Forelimb muscle (tissue), 1 donor: ENCODE measurements around the gene TRIP4. TPM values are rescaled to one million over a fixed set of nuclear protein-coding genes. Genes with fewer than 3 reads are reported as not detected.
"Not testable (repeated sequence)": the region's sequence is repeated elsewhere in the genome, so short reads cannot be mapped to it uniquely, and the experiment has no call there.

Experiments used
- DNase-seq: peaks from one replicate; pipeline ENCODE4 v3.0.0-alpha.2; 2013; ENCODE audit warnings: low read depth
- polyA plus RNA-seq: library from polyadenylated mRNA; unstranded; fragments of 120-200 nt; gene quantifications from one replicate; pipeline ENCODE4 v1.2.1, GENCODE V29; 2013; ENCODE audit not compliant: insufficient read length

Gene TRIP4
- polyA plus RNA-seq, 1 donor, result 24.3 TPM

DNA sequence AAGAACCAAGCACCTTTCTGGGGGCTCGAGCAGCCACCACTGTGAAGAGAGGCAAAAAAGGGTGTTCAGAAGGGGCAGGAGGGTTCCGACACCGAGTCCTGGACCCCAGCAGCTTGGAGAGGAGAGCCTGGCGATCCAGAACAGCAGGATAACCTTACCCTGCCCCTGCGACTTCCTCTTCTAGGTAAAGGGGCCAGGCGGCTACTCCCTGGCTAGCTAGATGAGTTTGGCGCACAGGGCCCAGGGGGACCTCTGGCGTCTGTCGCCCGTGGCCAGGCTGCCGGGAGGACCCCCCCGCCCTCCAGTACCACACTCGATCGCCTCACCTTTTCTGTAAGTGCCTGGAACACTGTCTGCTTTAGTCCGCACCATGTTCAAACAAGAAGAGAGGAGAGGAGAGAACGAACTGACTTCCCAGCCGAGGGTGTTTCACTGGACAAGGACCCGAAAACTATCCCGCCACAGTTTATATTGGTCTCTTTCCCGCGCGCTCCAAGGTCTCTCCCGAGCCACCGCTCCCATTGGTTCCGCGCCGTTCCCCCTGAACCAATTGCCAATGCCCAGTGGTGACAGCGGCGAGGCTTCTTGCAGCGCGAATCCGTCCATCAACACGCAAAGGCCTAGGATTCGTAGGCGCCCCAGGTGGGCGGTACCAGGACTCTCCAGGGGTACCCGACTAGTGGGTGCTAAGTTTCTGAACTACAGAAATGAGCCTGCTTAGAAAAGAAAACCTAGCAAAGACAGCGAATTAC is 6.5 kb upstream of the TRIP4 start, which contains the start of gene PCLAF:
PCLAF (minus strand) TSS at position 442 of the 752 bp plus-strand sequence; CDS start at position 372, 70 bp downstream.
- peak; percentile 95 for DNase-seq

DNA sequence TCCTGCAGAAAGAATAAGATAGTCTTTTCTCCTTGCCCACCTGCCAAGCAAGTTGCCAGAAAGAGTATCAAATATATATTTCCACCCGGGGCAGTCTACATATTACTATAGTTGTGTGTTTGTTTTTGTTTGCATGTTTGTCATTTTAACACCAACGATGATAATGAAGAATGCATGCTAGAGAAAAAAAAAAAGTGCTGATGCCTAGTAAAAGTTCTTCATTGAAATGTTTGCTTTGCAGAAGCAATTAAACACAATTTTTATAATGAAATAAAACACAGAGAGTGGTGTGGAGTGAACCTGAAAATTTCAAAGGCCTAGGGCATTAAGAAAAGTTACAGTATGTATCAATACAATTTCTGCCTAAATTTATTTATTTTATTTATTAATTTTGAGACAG is 3.9 kb upstream of the TRIP4 start:
- no peak for DNase-seq

DNA sequence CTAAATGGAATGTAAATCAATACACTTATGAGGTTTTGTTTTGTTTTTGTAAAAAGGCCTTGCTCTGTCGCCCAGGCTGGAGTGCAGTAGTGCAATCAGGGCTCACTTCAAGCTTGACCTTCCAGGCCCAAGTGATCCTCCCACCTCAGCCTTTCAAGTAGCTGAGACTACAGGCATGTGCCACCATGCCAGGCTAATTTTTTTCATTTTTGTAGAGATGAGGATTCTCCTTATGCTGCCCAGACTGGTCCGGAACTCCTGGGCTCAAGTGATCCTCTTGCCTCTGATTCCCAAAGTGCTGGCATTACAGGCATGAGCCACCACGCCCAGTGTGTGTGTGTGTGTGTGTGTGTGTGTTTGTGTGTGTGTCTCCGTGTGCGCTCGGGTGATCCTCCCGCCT is 1.3 kb upstream of the TRIP4 start:
- no peak for DNase-seq

DNA sequence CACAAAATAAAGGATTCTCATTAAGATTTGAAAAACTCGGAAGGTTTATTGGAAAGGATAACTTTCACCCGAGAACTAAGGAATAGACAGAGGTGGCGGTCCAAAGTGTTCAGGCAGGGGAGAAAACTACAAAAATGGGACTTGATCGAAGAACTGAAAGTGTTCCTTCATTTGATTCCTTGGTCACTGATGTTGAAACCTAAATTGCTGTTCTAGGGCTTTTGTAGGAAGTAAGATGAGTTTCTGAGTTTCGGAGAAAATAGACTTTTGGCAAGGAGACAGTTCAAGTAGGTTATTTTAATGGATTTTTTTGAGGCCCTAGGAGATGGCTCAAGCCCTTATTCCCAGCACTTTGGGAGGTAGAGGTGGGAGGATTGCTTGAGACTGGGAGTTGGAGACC is 1.4 kb downstream of the TRIP4 start:
- DNase-seq, result no peak

DNA sequence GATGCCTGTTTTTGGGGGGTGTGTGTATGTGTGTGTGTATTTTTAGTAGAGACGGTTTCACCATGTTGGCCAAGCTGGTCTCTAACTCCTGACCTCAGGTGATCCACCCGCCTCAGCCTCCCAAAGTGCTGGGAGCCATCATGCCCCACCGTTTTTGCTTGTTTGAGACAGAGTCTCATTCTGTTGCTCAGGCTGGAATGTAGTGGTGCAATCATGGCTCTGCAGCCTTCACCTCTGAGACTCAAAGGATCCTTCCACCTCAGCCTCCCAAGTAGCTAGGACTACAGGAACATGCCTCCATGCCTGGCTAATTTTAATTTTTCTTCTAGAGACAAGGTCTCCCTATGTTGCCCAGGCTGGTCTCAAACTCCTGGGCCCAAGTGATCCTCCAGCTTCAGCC is 4.8 kb downstream of the TRIP4 start:
- DNase-seq, result not testable (repeated sequence)

DNA sequence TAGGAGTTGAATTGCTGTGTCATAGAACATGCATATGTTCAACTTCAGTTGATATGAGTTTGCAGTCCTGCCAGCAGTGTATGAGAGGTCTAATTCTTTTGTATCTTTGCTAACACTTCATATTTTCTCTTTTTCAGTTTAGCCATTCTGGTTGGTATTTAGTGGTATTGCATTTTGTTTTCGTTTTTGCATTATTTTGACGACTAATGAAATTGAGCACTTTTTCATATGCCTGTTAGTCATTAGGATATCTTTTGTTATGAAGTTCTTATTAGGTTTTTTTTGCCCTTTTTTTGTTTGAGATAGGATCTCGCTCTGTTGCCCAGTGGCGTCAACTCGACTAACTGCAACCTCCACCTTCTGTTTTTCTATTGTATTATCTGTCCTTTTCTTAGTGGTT is 9.2 kb downstream of the TRIP4 start:
- no peak for DNase-seq

DNA sequence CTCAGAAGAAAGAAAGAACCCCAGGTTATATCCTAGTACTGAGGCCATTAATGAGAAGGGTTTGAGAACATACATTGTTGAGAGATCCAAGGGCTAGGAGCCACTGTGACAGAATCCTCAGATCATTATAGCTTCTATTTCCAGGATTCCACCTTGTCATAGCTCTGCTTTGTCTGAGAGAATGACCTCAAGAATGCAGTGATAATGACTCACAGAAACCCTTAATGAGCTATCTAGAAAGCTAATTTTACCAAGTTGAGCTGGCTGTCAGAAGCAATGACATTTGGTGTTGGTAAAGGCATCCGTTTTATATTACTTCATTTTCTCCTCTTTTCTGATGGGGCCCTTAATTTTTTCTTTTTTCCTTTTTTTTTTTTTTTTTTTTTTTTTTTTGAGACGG is 10.9 kb downstream of the TRIP4 start:
- no peak for DNase-seq

DNA sequence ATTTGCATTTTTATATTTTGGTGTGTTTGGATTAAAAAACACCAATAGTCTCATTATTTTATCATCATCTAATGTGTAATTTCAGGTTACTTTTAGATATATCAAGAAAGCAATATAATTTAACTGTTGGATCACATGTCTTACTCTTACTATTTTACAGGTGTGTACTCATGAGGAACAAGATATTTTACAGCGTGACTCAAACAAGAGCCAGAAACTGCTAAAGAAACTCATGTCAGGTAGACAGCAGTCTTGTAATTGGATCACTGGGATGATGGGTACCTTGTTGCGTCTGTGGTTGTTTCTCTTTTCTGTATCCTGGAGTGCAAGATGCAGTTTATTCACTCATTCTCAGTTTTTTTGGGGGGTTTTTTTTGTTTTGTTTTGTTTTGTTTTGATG is 12.9 kb downstream of the TRIP4 start:
- DNase-seq, result no peak

DNA sequence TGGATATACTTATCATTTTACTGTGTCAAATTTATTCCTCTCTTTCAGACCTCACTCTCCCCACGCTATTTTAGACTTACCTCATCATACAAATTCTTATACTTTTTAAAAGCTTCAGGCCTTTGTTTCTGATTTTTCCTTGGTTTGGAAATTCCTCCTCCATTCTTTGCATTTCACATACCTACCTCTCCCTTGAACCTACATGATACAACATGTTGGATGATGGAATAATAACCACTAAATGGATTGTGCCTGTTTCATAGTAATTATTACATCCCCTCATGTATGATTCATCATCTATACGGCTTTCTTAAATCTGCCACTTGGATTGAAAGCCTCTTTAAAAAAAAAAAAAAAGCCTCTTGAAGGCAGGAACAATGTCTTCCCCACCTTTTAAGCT is 24.6 kb downstream of the TRIP4 start:
- no peak for DNase-seq

DNA sequence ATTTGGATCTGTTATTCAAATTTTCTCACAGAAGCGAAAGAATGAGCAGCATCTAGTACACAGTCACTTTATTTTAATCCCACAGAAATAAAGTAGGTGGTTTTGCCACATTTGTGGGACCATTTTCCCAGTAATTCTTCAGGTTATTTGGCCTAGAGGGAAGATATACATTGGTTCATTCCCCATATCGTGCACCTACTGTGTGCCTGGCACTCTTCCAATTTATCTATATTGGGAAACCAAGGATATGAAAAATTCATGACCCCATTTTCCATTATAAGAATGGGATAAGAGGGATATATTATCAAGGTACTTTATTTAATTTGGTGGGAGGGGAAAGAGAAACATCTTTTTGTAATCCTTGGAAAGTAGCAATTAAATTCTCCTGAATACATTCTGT is 35.1 kb downstream of the TRIP4 start:
- DNase-seq, result no peak

DNA sequence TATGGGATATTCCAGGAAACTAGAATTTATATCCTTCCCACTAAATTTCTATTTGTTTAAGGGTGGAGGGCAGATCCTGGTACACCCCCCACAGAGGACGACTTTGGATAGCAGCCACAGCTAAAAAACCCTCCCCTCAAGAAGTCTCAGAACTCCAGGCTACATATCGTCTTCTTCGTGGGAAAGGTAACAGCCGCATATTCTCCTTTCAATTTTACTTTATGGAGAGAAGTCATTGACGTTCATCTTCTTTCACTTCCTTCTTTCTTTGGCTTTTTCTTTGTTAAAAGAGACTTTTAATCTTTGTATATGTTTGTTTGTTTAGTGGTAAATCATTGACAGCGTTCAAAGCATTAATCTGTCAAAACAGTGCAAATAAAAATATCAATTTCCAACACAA is 36.3 kb downstream of the TRIP4 start:
- DNase-seq, result no peak

DNA sequence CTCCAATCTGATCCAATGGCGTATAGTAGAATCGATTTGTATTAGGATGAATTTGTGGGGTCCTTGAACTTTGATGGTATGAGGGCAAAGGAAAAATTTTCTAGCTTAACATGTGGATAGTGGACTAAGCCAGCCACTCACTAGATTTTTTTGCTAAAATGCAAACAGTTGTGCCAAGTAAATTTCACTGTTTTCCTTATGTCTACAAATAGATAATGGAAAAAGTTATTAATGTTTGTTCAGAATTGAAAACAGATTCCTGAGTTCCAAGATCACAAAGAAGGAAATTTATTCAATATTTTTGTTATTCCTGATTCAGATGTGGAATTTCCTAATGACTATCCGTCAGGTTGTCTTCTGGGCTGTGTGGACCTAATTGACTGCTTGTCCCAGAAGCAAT is 37.6 kb downstream of the TRIP4 start:
- DNase-seq, result peak; percentile 25

DNA sequence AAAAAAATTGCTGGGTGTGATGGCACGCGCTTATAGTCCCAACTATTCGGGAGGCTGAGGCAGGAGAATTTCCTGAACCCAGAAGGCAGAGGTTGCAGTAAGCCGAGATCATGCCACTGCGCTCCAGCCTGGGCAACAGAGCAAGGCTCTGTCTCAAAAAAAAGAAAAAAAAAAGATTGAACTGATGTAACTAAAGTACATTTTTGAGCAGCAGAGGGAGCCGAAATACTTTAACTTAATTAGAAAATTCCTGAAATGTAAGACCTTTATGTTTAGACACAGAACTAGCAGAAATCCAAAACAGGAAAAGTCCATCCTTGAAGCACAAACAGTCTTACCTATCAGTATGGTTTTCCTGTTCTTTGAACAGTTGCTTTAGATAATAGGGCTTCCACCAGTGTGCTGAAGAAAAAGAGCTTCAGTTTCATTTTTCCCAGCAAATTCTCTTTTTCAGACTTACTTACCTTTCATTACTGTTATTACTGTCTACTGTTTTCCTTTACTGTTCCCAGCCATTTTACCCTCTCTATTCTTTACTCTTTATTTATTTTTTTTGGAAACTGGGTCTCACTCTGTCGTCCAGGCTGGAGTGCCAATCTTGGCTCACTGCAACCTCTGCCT is 39.3 kb downstream of the TRIP4 start:
- no peak for DNase-seq

DNA sequence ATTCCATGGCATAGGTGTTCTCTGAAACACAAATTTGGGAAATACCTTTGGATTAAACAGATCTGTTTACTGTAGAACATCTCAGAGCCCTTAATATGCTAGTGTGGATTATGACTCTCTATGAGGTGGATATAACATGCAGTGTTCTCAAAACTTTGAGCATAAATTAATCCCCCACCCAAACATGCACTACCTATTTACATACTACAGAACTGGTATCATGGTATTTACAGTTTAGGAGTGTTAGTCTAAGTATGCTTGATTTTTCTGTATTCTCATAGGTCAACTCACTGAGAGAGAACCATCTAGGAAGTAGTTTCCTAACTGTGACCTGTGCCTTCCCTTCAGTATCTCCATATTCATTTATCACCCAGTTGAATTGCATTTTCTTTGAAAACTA is 41.8 kb downstream of the TRIP4 start:
- no peak for DNase-seq

DNA sequence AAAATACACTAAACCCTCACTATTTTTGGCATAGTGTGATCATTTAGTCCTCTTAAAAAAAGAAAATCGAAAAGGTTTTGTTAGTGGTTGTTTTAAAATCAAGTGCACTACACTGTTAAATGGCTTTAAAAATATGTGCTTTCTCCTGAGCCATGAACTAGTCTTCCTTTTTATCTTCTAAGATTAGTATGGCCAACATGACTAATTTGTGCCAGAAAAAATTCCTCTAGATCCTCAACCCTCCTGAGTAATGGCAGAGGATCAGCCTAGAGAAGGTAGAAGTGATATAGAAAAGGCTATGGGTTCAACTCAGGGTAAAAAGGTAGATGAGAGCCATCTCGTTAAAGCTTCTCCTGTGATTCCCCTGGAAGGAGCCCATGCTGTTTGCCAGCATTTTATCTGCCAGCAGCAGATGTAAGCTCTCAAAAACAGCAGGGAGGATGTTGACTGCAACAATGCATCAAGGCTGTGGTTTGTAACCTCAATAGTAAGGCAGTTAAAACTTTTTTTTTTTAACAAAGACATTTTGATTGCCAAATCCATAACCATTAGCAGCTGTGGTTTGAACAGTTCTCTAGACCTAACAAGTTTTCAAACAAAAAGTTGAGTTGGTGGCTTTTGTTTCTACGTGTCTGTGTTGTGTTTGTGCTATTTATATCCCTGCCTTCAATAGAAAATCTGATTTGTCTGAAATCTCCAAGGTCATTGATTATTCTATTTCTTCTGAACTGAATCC is 42.5 kb downstream of the TRIP4 start:
- peak; percentile 61 for DNase-seq

DNA sequence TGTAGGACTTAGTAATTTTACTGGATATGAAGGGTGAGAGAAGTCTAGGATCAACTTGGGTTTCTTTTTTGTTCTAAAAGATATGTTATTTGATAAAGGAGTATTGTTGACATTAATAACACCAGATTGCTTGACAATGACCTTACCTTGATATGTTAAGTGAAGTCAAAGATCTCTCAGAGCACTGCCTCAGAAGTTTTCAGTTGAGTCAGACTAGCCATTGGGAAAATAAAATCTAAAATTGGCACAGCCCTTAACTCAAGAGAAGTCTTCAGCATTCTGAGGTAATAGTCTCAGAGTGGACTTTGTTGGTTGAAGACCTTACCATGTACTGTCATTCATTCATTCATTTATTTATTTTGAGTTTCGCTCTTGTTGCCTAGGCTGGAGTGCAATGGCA is 50.3 kb downstream of the TRIP4 start:
- no peak for DNase-seq

DNA sequence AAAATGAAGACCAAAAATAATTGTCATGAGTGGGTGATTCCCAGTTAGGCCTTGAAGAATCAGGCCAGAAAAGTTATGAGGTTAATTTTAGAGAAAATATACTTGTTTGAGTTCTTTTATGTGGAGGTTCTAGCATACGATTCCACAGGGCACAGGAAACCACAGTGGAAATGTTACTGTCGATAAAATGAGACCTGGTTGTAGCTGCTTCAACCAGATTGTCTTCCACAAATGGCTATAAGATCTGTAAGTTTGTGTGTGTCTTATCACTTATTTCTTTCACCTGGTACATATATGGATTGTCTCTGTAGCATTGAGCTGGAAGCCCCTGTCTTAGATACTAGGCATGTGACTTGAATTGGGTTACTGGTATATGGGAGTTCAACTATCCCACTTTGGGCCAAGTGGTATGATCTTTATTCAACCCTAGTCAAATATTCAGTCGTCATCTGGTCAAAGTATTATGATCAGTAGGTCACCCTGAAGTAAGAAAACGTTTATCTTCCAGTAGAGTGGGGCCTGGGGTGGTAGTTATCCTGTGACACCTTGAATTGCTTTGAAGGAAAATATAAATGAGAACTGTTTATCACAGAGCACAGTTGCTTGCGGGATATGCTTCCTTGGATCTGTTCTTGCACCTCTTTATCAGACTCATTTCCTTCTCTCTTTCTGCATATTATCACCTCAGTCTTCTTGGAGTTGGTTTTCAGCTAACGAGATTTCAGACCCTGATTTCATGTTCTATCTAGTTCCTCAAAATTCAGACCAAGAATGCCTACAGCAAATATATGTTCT is 51.2 kb downstream of the TRIP4 start:
- no peak for DNase-seq

DNA sequence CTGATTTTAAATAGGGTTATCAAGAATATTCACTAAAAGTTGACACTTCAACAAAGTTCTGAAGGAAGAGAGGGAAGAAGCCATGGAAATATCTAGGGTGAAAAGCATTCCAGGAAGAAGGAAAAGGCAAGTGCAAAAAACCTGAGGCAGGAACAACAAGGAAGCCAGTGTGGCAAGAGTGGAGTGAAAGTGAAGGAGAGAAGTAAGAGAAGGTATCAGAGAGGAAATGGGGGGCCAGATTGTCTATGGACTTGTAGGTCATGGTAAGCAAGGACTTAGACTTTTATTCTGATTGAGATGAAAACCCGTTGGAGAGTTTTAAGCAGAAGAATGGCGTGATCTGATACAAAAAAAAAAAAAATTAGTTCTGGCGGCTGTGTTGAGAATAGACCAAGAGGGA is 54.2 kb downstream of the TRIP4 start:
- no peak for DNase-seq

DNA sequence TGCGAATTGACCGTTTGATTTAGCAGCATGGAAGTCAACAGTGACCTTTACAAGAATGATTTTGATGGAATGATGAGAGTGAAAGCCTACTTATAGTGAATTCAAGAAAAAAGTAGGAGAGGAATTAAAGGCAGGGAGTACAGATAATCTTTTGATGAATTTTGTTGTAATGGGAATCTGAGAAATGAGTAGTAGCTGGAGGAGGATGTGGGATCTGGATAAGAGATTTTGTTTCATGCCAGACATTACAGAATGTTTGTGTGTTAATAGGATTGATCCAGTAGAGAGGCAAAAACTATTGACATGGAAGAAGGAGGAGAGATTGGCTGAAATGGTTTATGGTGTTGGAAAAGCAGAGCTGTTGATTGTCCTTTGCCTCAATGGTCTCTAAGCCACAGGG is 55.4 kb downstream of the TRIP4 start:
- DNase-seq, result no peak

DNA sequence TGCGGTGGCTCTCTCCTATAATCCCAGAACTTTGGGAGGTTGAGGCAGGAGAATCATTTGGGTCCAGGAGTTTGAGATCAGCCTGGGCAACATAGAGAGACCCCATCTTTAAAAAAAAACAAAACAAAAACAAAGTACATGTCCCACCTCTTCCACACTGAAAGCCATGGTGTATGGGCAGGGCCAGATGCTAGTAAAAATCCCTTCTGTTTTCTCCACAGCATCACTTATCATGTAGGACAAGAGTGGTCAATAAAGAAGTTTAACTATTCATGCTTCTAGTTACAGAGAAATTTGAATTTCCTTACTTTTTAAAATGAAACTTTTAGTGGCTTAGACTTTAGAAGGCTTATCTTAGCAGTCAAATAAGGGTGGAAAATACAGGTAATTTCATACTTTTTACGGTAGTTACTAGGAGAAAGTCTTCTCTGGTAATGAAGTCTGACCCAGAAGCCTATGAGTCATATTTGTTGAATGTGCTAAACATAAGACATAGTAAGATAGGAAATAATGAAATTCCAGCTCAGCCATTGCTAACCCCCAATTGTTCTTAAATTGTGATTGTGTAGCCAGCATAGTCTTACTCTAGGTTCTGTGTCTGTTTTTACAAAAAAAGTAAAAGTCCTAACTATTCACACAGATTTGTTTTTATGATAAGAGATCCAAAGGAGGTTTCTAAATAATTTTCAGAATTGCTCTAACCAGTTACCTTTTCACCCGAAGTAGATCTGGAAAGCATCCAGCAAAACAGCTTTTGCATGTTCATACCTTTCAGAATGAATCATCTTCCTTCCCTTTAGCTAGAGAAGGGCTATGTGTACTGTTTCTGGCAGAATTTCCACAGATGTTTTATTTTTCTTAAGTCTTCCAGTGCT is 56.3 kb downstream of the TRIP4 start:
- no peak for DNase-seq

DNA sequence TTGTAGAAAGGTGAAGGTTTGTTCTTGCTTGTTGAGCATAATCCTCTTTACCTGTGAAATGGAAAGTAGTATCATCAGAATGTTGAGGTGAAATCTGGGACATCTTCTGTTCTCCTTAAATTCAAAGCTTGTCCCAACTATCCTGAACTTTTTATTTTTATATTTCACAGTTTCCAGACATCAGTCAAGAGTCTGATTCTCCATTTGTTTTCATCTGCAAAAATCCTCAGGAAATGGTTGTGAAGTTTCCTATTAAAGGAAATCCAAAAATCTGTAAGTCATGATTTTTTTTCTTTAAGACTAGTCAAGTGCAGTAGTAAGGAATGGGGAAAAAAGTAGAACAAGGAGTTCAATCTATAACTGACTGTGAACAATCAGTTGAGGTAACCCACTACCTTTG is 57.2 kb downstream of the TRIP4 start:
- DNase-seq, result no peak
